Kidney (tissue), 14 donors: ENCODE measurements around the gene KRT6A. TPM values are rescaled to one million over a fixed set of nuclear protein-coding genes. Genes with fewer than 3 reads are reported as not detected.

Experiments
- DNase-seq, 5 donors: peaks; one replicate each; pipeline ENCODE4 v3.0.0-alpha.2; 2013 to 2020
- FAIRE-seq: peaks from 2 replicates; lab custom pipeline; 2012; peaks lifted over from hg19 to GRCh38; lab: Jason Lieb, UNC
- H3K27ac ChIP-seq, 2 donors: one replicate each; pipeline ENCODE4 v1.7.0; 2013; ENCODE audit warnings: low read depth in 2 of 2, low read length in 2 of 2, inconsistent platforms in 1 of 2
- H3K27me3 ChIP-seq: one replicate; pipeline ENCODE4 v1.7.1; 2013; ENCODE audit warnings: low read length, inconsistent platforms; ENCODE audit not compliant: control insufficient read depth, insufficient read depth
- H3K36me3 ChIP-seq, 3 donors: one replicate each; pipeline versions ENCODE4 v1.7.0 to v1.7.1; 2013; ENCODE audit warnings: low read length in 3 of 3, control low read depth in 1 of 3, inconsistent platforms in 1 of 3; ENCODE audit not compliant: insufficient read depth in 3 of 3, control insufficient read depth in 2 of 3
- H3K4me1 ChIP-seq, 3 donors: one replicate each; pipeline versions ENCODE4 v1.7.0 to v1.7.1; 2013; ENCODE audit warnings: low read length in 3 of 3, inconsistent platforms in 1 of 3, low read depth in 1 of 3; ENCODE audit not compliant: control insufficient read depth in 2 of 3, insufficient read depth in 2 of 3
- H3K4me3 ChIP-seq, 3 donors: one replicate each; pipeline versions ENCODE4 v1.7.0 to v1.8.1; 2013; ENCODE audit warnings: low read length in 3 of 3, control low read depth in 1 of 3, inconsistent platforms in 1 of 3
- H3K9ac ChIP-seq, 3 donors: one replicate each; pipeline versions ENCODE4 v1.7.0 to v1.7.1; 2013; ENCODE audit warnings: low read length in 3 of 3, control low read depth in 1 of 3, inconsistent platforms in 1 of 3
- H3K9me3 ChIP-seq, 3 donors: one replicate each; pipeline versions ENCODE4 v1.7.0 to v1.7.1; 2013; ENCODE audit warnings: low read length in 3 of 3, control low read depth in 1 of 3, inconsistent platforms in 1 of 3; ENCODE audit not compliant: control insufficient read depth in 2 of 3, insufficient read depth in 1 of 3
- CTCF ChIP-seq: IDR thresholded peaks from 3 replicates; pipeline ENCODE4 v1.5.1; 2012; ENCODE audit warnings: mild to moderate bottlenecking, moderate library complexity, borderline replicate concordance; ENCODE audit not compliant: insufficient read depth; ENCODE audit errors: extremely low read depth
- intact Hi-C: fragments of 100-400 bp; cut with DNase I; formaldehyde crosslinking; loops from one replicate; pipeline ENCODE4 v1.11.1; 2022
- polyA plus RNA-seq: library from polyadenylated mRNA; stranded (reverse); fragments of 350-450 nt; fragmentation: Illumina TruSeq; extraction: RNeasy Lipid Tissue Mini Kit (QIAGEN cat#74804); gene quantifications from one replicate; pipeline ENCODE4 v1.2.3, GENCODE V29; 2014; ENCODE audit warnings: low read depth, low replicate concordance; ENCODE audit not compliant: insufficient read depth
- total RNA-seq: library from RNA; stranded (reverse); fragmentation: NEBNext Ultra II Directional; extraction: Animal tissue kit (Norgen Biotek cat#: 25700); gene quantifications from one replicate; pipeline ENCODE4 v1.2.1, GENCODE V29; 2021
- donor health status: control.
- donor health status: control.
- donor health status: control.
- donor health status: control.
- donor health status: control.
- donor health status: DM: yes; HTN: yes; CAD: no.
- donor health status: Normal renal cell carcinoma (clear cell type).

KRT6A gene
- total and polyA plus RNA-seq, 2 donors from 2014 or later, result not detected

- Histone ChIP-seq H3K4me1 (no peaks in the 10 kb centered on the region), H3K9ac (no peak overlapping the region), H3K36me3 (no peaks in the 10 kb centered on the region), H3K4me3 (no peak overlapping the region), H3K27me3 (no peaks in the 10 kb centered on the region), H3K27ac (no peak overlapping the region), H3K9me3 (no peaks in the 10 kb centered on the region)
- FAIRE-seq (no peak), DNase-seq (no peak)
- intact Hi-C loops, result no loop called here
- no peak for TF ChIP-seq CTCF
These were observed 22.2 kb upstream of the KRT6A start for GRCh38 chr12:52515319-52515646.

GRCh38 chr12:52514471-52515318 lies 21.6 kb upstream of the KRT6A start:
- Histone ChIP-seq H3K27me3 (no peaks in the 10 kb centered on the region), H3K4me1 (no peaks in the 10 kb centered on the region), H3K9me3 (no peaks in the 10 kb centered on the region), H3K27ac (no peak overlapping the region), H3K9ac (no peak overlapping the region), H3K36me3 (no peaks in the 10 kb centered on the region), H3K4me3 (no peak overlapping the region)
- FAIRE-seq, result no peak
- intact Hi-C loops, result no loop called here
- DNase-seq, result peak in 1 of 5 donors; percentile 70
- no peak for TF ChIP-seq CTCF

- intact Hi-C loops, result no loop called here
- no peak for FAIRE-seq
- peak in 1 of 5 donors; percentile 1 for DNase-seq
- H3K9me3 ChIP-seq, result no peaks in the 10 kb centered on the region
- H3K4me3 ChIP-seq, result no peak overlapping the region
- no peaks in the 10 kb centered on the region for H3K36me3 ChIP-seq
- no peaks in the 10 kb centered on the region for H3K27me3 ChIP-seq
- H3K27ac ChIP-seq, result no peak overlapping the region
- TF ChIP-seq CTCF, result no peak
- no peaks in the 10 kb centered on the region for H3K4me1 ChIP-seq
- H3K9ac ChIP-seq, result no peak overlapping the region
These were observed 20.7 kb upstream of the KRT6A start for GRCh38 chr12:52513736-52514135.
